HG03139 (cell line): ENCODE measurements around the gene VDAC1.
"Not testable (repeated sequence)": the region's sequence is repeated elsewhere in the genome, so short reads cannot be mapped to it uniquely, and the experiment has no call there.

Source experiments
- ATAC-seq: cut with Tn5 transposase; IDR thresholded peaks from one replicate; pipeline ENCODE4 v1.9.1; 2021; ENCODE audit not compliant: unreplicated experiment

The VDAC1 gene

GRCh38 chr5:133968204-133968980 is 36.4 kb downstream of the VDAC1 start, which contains the start of gene C5orf15:
C5orf15 (minus strand) TSS chr5:133968625; CDS start chr5:133968584, 41 bp downstream.
- peak; percentile 98 for ATAC-seq

- ATAC-seq = no peak
These were observed 37.0 kb downstream of the VDAC1 start for GRCh38 chr5:133967698-133968203.

- no peak for ATAC-seq
These were observed 37.7 kb downstream of the VDAC1 start for GRCh38 chr5:133967124-133967523.

- no peak for ATAC-seq
These were observed 38.7 kb downstream of the VDAC1 start for GRCh38 chr5:133966090-133966489.

- no peak for ATAC-seq
These were observed 41.2 kb downstream of the VDAC1 start for GRCh38 chr5:133963493-133964128.

GRCh38 chr5:133962801-133963476 is 41.8 kb downstream of the VDAC1 start:
- no peak for ATAC-seq

GRCh38 chr5:133962131-133962530 is 42.6 kb downstream of the VDAC1 start:
- no peak for ATAC-seq

GRCh38 chr5:133959643-133960042 is 45.1 kb downstream of the VDAC1 start:
- no peak for ATAC-seq

GRCh38 chr5:133957591-133957990 is 47.2 kb downstream of the VDAC1 start:
- no peak for ATAC-seq

GRCh38 chr5:133957080-133957479 is 47.7 kb downstream of the VDAC1 start:
- no peak for ATAC-seq

- ATAC-seq = not testable (repeated sequence)
These were observed 48.6 kb downstream of the VDAC1 start for GRCh38 chr5:133956196-133956595.

GRCh38 chr5:133953568-133954145 is 51.1 kb downstream of the VDAC1 start:
- ATAC-seq = no peak

- ATAC-seq = no peak
These were observed 51.8 kb downstream of the VDAC1 start for GRCh38 chr5:133952729-133953567.

- ATAC-seq = no peak
These were observed 53.8 kb downstream of the VDAC1 start for GRCh38 chr5:133950821-133951612.

GRCh38 chr5:133948721-133949120 is 56.1 kb downstream of the VDAC1 start:
- no peak for ATAC-seq

- no peak for ATAC-seq
These were observed 57.3 kb downstream of the VDAC1 start for GRCh38 chr5:133947431-133947841.

- ATAC-seq = no peak
These were observed 59.2 kb downstream of the VDAC1 start for GRCh38 chr5:133945568-133945967.

- no peak for ATAC-seq
These were observed 60.3 kb downstream of the VDAC1 start for GRCh38 chr5:133944263-133945185.

GRCh38 chr5:133943475-133943817 is 61.3 kb downstream of the VDAC1 start:
- ATAC-seq = no peak
